Parathyroid adenoma (tissue), 2 donors: ENCODE measurements around the gene CPVL.

Experiments used
- H2AFZ ChIP-seq: fragments of 300-600 bp; sonication (generic); one replicate; pipeline ENCODE4 v1.7.0; 2017; ENCODE audit warnings: antibody characterized with exemption, mild to moderate bottlenecking
- H3K27ac ChIP-seq: fragments of 300-600 bp; sonication (generic); one replicate; pipeline ENCODE4 v1.7.0; 2017
- H3K27me3 ChIP-seq: fragments of 300-600 bp; sonication (generic); one replicate; pipeline ENCODE4 v1.7.0; 2017; ENCODE audit warnings: low read length; ENCODE audit not compliant: control insufficient read depth, insufficient read depth
- H3K36me3 ChIP-seq: fragments of 300-600 bp; sonication (generic); one replicate; pipeline ENCODE4 v1.7.0; 2017; ENCODE audit warnings: low read length; ENCODE audit not compliant: control insufficient read depth, insufficient read depth
- H3K4me1 ChIP-seq: fragments of 300-600 bp; sonication (generic); one replicate; pipeline ENCODE4 v1.7.0; 2017; ENCODE audit warnings: control low read depth
- H3K4me2 ChIP-seq: fragments of 300-600 bp; sonication (generic); one replicate; pipeline ENCODE4 v1.7.0; 2017; ENCODE audit warnings: low read length
- H3K4me3 ChIP-seq: fragments of 300-600 bp; sonication (generic); one replicate; pipeline ENCODE4 v1.7.0; 2017; ENCODE audit warnings: low read depth, low read length
- H3K79me2 ChIP-seq: fragments of 300-600 bp; sonication (generic); one replicate; pipeline ENCODE4 v1.7.0; 2017; ENCODE audit warnings: control low read depth
- H3K9ac ChIP-seq: fragments of 300-600 bp; sonication (generic); one replicate; pipeline ENCODE4 v1.7.0; 2017; ENCODE audit warnings: mild to moderate bottlenecking
- H3K9me3 ChIP-seq: fragments of 300-600 bp; sonication (generic); one replicate; pipeline ENCODE4 v1.7.0; 2017; ENCODE audit warnings: low read length; ENCODE audit not compliant: control insufficient read depth
- CTCF ChIP-seq: fragments of 300-600 bp; sonication (generic); IDR thresholded peaks from one replicate; pipeline ENCODE4 v1.7.0; 2017; ENCODE audit warnings: antibody characterized with exemption, mild to moderate bottlenecking
- donor health status: primary hyperparathyroidism.

The CPVL gene

GRCh38 chr7:28956608-28957063 lies 189.7 kb downstream of the CPVL start:
- peak; percentile 54 for TF ChIP-seq CTCF
- no peaks in the 10 kb centered on the region for H3K9me3 ChIP-seq
- H3K9ac ChIP-seq: peak overlapping the region; percentile 49
- H2AFZ ChIP-seq: peak overlapping the region; percentile 97
- H3K4me2 ChIP-seq: peak overlapping the region; percentile 83
- no peaks in the 10 kb centered on the region for H3K79me2 ChIP-seq
- peak overlapping the region; percentile 70 for H3K27ac ChIP-seq
- peak overlapping the region; percentile 67 for H3K4me3 ChIP-seq
- no peaks in the 10 kb centered on the region for H3K4me1 ChIP-seq
- no peaks in the 10 kb centered on the region for H3K27me3 ChIP-seq
- no peaks in the 10 kb centered on the region for H3K36me3 ChIP-seq

GRCh38 chr7:28955718-28956607 lies 190.4 kb downstream of the CPVL start:
- Histone ChIP-seq H3K36me3 (no peaks in the 10 kb centered on the region), H3K27ac (peak overlapping the region; percentile 70), H3K9ac (no peak overlapping the region), H3K4me1 (no peaks in the 10 kb centered on the region), H3K27me3 (no peaks in the 10 kb centered on the region), H2AFZ (peak overlapping the region; percentile 97), H3K4me2 (peak overlapping the region; percentile 83), H3K4me3 (peak overlapping the region; percentile 67), H3K79me2 (no peaks in the 10 kb centered on the region), H3K9me3 (no peaks in the 10 kb centered on the region)
- peak; percentile 83 for TF ChIP-seq CTCF

GRCh38 chr7:28955356-28955717 lies 191.0 kb downstream of the CPVL start:
- H3K4me2 ChIP-seq: peak overlapping the region; percentile 83
- peak overlapping the region; percentile 97 for H2AFZ ChIP-seq
- no peaks in the 10 kb centered on the region for H3K79me2 ChIP-seq
- no peaks in the 10 kb centered on the region for H3K9me3 ChIP-seq
- no peaks in the 10 kb centered on the region for H3K4me1 ChIP-seq
- H3K9ac ChIP-seq: no peak overlapping the region
- peak overlapping the region; percentile 70 for H3K27ac ChIP-seq
- peak overlapping the region; percentile 67 for H3K4me3 ChIP-seq
- no peaks in the 10 kb centered on the region for H3K36me3 ChIP-seq
- no peaks in the 10 kb centered on the region for H3K27me3 ChIP-seq
- TF ChIP-seq CTCF: no peak

GRCh38 chr7:28954946-28955345 lies 191.4 kb downstream of the CPVL start:
- Histone ChIP-seq H3K9me3 (no peaks in the 10 kb centered on the region), H3K27ac (peak overlapping the region; percentile 70), H3K4me2 (peak overlapping the region; percentile 83), H3K4me3 (peak overlapping the region; percentile 67), H3K9ac (no peak overlapping the region), H3K4me1 (no peaks in the 10 kb centered on the region), H3K36me3 (no peaks in the 10 kb centered on the region), H3K27me3 (no peaks in the 10 kb centered on the region), H2AFZ (no peak overlapping the region), H3K79me2 (no peaks in the 10 kb centered on the region)
- no peak for TF ChIP-seq CTCF
